CD4-positive, alpha-beta memory T cell (primary cell): Measurements from ENCODE around the gene RNF8. TPM values are rescaled to one million over a fixed set of nuclear protein-coding genes. Genes with fewer than 3 reads are reported as not detected.
A peak's percentile ranks its signal among the peaks of the same experiment; 100 is the strongest.

Source experiments
- CTCF ChIA-PET: fragments of 350-600 bp; sonication (Branson Sonifier 250); formaldehyde crosslinking; loops from one replicate; lab custom pipeline; 2021; ENCODE audit warnings: inconsistent platforms; ENCODE audit not compliant: partially characterized antibody; lab: Charles Lee
- POLR2A ChIA-PET: fragments of 350-600 bp; sonication (Branson Sonifier 250); formaldehyde crosslinking; loops from one replicate; lab custom pipeline; 2021; ENCODE audit not compliant: partially characterized antibody; lab: Charles Lee
- DNase-seq, 5 donors: peaks; one replicate each; pipeline versions ENCODE4 v3.0.0 to v3.0.0-alpha.2; 2020 to 2022; ENCODE audit warnings: mixed read lengths in 1 of 5
- H3K27ac ChIP-seq: one replicate; pipeline ENCODE4 v1.7.0; 2013; ENCODE audit warnings: low read depth, low read length
- H3K27me3 ChIP-seq: 2 replicates; pipeline ENCODE4 v1.7.0; 2013; ENCODE audit warnings: mild to moderate bottlenecking, low read length, moderate library complexity; ENCODE audit not compliant: insufficient read depth
- H3K36me3 ChIP-seq: 2 replicates; pipeline ENCODE4 v1.7.0; 2013; ENCODE audit warnings: mild to moderate bottlenecking, low read length, moderate library complexity; ENCODE audit not compliant: insufficient read depth
- H3K4me1 ChIP-seq: 2 replicates; pipeline ENCODE4 v1.7.0; 2013; ENCODE audit warnings: mild to moderate bottlenecking, low read length, moderate library complexity; ENCODE audit not compliant: insufficient read depth
- H3K4me3 ChIP-seq, 2 donors: one replicate each; pipeline ENCODE4 v1.7.0; 2013; ENCODE audit warnings: low read length in 2 of 2, mild to moderate bottlenecking in 1 of 2
- H3K9me3 ChIP-seq, 2 donors: one replicate each; pipeline ENCODE4 v1.7.0; 2013; ENCODE audit warnings: low read length in 2 of 2, control low read depth in 1 of 2; ENCODE audit not compliant: control insufficient read depth in 1 of 2
- H3K27ac Mint-ChIP-seq, 7 donors: one replicate each; pipeline ENCODE4 v1.8.0; 2020 to 2021; ENCODE audit warnings: mixed read lengths in 7 of 7, mild to moderate bottlenecking in 6 of 7, inconsistent platforms in 3 of 7, moderate library complexity in 3 of 7
- H3K27me3 Mint-ChIP-seq, 2 donors: one replicate each; pipeline ENCODE4 v1.8.0; 2020 to 2021; ENCODE audit warnings: mixed read lengths in 2 of 2
- H3K36me3 Mint-ChIP-seq, 2 donors: one replicate each; pipeline ENCODE4 v1.8.0; 2020 to 2021; ENCODE audit warnings: mixed read lengths in 2 of 2, inconsistent platforms in 1 of 2, mild to moderate bottlenecking in 1 of 2
- H3K4me1 Mint-ChIP-seq, 4 donors: one replicate each; pipeline ENCODE4 v1.8.0; 2020 to 2021; ENCODE audit warnings: mixed read lengths in 4 of 4, mild to moderate bottlenecking in 1 of 4
- H3K4me3 Mint-ChIP-seq, 8 donors: one replicate each; pipeline ENCODE4 v1.8.0; 2020 to 2021; ENCODE audit warnings: mixed read lengths in 8 of 8, mild to moderate bottlenecking in 7 of 8, moderate library complexity in 6 of 8, inconsistent platforms in 3 of 8
- H3K9me3 Mint-ChIP-seq, 8 donors: one replicate each; pipeline ENCODE4 v1.8.0; 2020 to 2021; ENCODE audit warnings: mixed read lengths in 8 of 8, mild to moderate bottlenecking in 5 of 8, inconsistent platforms in 3 of 8, moderate library complexity in 1 of 8
- intact Hi-C: fragments of 100-400 bp; cut with micrococcal nuclease; formaldehyde crosslinking; loops from one replicate; pipeline ENCODE4 v1.15.1; 2023
- polyA plus RNA-seq, 2 donors: library from polyadenylated mRNA; unstranded; fragments of 300-500 nt; fragmentation: Illumina TruSeq; gene quantifications; one replicate each; pipeline ENCODE4 v1.2.3, GENCODE V29; 2021
- total RNA-seq, 2 experiments: library from RNA; stranded (reverse); gene quantifications; one replicate each; pipeline ENCODE4 v1.2.3, GENCODE V29; 2021

RNF8 gene
- total and polyA plus RNA-seq, 4 experiments from 2014 or later: 14.2 to 17.2 (median 15.7) TPM

- Histone ChIP-seq H3K27ac (no peak overlapping the region), H3K4me1 (peaks cover 30% of the 10 kb centered on the region), H3K9me3 (no peaks in the 10 kb centered on the region), H3K27me3 (no peaks in the 10 kb centered on the region), H3K36me3 (peaks cover 22% of the 10 kb centered on the region), H3K4me3 (no peak overlapping the region)
- POLR2A ChIA-PET: no interaction called here
- Mint-ChIP-seq H3K4me3 (peak overlapping the region in 1 of 8 donors; percentile 15), H3K27me3 (no peaks in the 10 kb centered on the region), H3K27ac (peak overlapping the region in 1 of 7 donors; percentile 53), H3K4me1 (peaks cover 27 to 42% (median 32%) of the 10 kb centered on the region in 4 donors), H3K9me3 (no peaks in the 10 kb centered on the region), H3K36me3 (peaks cover 8 to 31% of the 10 kb centered on the region in 2 donors)
- no peak for DNase-seq
- intact Hi-C loops: no loop called here
- CTCF ChIA-PET: no interaction called here
Observed at GRCh38 chr6:37357860-37358259, 4.1 kb downstream of the RNF8 start.

DNA sequence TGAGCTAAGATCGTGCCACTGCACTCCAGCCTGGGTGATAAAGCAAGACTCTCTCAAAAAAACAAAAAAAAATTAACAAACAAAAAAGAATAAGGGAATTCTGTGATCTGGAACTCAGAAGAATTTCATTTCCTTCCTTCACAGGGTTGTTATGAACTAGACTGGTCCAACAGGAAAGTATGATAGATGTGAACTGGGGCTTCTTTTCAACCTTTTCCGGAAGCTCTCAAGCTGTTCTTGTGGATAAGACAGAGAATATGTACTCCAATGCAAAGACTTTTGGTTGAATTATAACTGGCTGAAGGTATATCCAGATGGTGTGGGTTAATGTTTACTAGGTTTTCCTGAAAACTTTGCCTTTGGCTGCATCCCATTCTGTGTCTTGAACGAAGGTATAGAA, 5.3 kb downstream of the RNF8 start:
- Mint-ChIP-seq H3K4me1 (peaks cover 21 to 36% (median 25%) of the 10 kb centered on the region in 4 donors), H3K27ac (peak overlapping the region in 1 of 7 donors; percentile 7), H3K36me3 (peaks cover 17 to 35% of the 10 kb centered on the region in 2 donors), H3K9me3 (no peaks in the 10 kb centered on the region), H3K4me3 (no peak overlapping the region), H3K27me3 (no peaks in the 10 kb centered on the region)
- no peaks in the 10 kb centered on the region for H3K27me3 ChIP-seq
- DNase-seq: no peak
- H3K27ac ChIP-seq: no peak overlapping the region
- H3K9me3 ChIP-seq: no peaks in the 10 kb centered on the region
- ChIA-PET POLR2A (no interaction called here), CTCF (no interaction called here)
- H3K36me3 ChIP-seq: peaks cover 30% of the 10 kb centered on the region
- peaks cover 25% of the 10 kb centered on the region for H3K4me1 ChIP-seq
- intact Hi-C loops: no loop called here
- H3K4me3 ChIP-seq: no peak overlapping the region

DNA sequence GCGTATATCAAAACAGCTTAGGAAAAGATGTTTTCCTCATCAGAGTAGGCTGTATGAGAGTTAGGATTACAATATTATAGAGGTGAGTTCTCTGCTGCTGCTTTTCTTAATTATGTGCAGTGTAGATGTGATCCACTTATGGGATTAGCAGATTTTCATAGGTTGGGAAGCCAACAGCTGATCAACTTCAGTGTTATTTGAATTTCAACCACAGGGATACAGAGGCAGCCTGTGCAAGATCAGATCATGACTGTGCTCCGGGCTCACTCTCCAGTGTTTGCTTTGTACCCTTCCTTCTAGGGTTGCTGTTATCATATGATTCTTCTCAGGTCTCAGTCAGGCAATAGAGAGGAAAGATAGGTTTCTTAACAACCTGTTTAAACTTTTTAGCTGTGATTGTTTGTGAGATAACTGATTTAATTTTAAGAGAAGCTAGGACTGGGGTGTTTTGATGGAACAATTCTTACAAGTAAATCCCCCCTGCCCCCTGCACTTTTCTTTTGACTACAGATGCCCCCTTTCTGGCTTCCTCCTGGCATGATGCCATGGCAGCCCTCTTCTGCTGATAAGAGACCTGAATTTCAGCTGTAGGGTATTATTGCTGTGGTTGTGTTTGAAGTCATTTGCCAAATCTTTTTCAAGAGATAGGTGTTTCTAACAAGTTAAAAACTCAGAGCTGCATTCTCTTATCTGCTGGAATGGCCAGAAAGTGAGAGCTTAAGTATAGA, 8.5 kb downstream of the RNF8 start:
- intact Hi-C loops: no loop called here

GRCh38 chr6:37365791-37366190, 12.0 kb downstream of the RNF8 start:
- no peak overlapping the region for H3K4me3 Mint-ChIP-seq
- no peaks in the 10 kb centered on the region for H3K9me3 ChIP-seq
- POLR2A ChIA-PET: interaction anchor here (1.6 kb wide), 1 partner anchor 12 kb away, joined by 4 read pairs; the partner anchor contains the start of gene RNF8
- no peaks in the 10 kb centered on the region for H3K27me3 ChIP-seq
- intact Hi-C loops: no loop called here
- no peak overlapping the region for H3K4me3 ChIP-seq
- no peak overlapping the region for H3K27ac ChIP-seq
- no peaks in the 10 kb centered on the region for H3K9me3 Mint-ChIP-seq
- no peak for DNase-seq
- H3K27me3 Mint-ChIP-seq: no peaks in the 10 kb centered on the region
- H3K27ac Mint-ChIP-seq: no peak overlapping the region
- peaks cover 0 to 13% (median 5%) of the 10 kb centered on the region in 4 donors for H3K4me1 Mint-ChIP-seq
- no peaks in the 10 kb centered on the region for H3K4me1 ChIP-seq
- CTCF ChIA-PET: interaction anchor here (1.2 to 1.9 kb wide), 5 partner anchors 12 to 200 kb away, joined by 3 to 4 read pairs (median 4); partner anchors contain the start of gene RNF8
- peaks cover 38% of the 10 kb centered on the region for H3K36me3 ChIP-seq
- H3K36me3 Mint-ChIP-seq: peaks cover 39 to 71% of the 10 kb centered on the region in 2 donors

More for the DNA sequence above, 8.5 kb downstream of the RNF8 start:
- no peaks in the 10 kb centered on the region for H3K9me3 ChIP-seq
- Mint-ChIP-seq H3K36me3 (peaks cover 22 to 45% of the 10 kb centered on the region in 2 donors), H3K27ac (no peak overlapping the region), H3K27me3 (no peaks in the 10 kb centered on the region), H3K9me3 (no peaks in the 10 kb centered on the region), H3K4me3 (no peak overlapping the region), H3K4me1 (peaks cover 4 to 15% (median 11%) of the 10 kb centered on the region in 4 donors)
- H3K4me3 ChIP-seq: no peak overlapping the region
- ChIA-PET CTCF (interaction anchor here (1.2 to 1.5 kb wide), 2 partner anchors 11 to 19 kb away, joined by 4 read pairs; no protein-coding TSS in a partner anchor), POLR2A (no interaction called here)
- DNase-seq: no peak
- no peaks in the 10 kb centered on the region for H3K27me3 ChIP-seq
- no peak overlapping the region for H3K27ac ChIP-seq
- peaks cover 30% of the 10 kb centered on the region for H3K36me3 ChIP-seq
- peaks cover 8% of the 10 kb centered on the region for H3K4me1 ChIP-seq

DNA sequence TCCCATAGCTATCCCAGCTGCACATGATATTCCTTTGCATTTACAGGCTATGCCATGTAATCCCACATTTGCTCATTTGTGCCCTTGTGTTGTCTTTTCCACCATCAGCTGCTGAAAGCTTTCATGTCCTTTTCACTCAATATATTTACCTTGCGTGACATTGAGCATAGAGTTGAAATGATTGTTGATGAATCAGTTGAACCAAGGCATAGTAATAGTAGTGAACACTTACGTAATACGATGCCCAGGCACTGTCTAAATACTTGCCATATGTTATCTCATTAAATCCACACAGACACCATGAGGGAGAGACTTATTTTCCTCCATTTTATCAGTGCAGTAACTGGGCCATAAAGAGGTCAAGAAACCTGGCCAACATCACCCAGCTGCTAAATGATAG, 13.1 kb downstream of the RNF8 start:
- no peak overlapping the region for H3K4me3 Mint-ChIP-seq
- ChIA-PET CTCF (interaction anchor here (1.0 to 1.5 kb wide), 4 partner anchors 15 to 325 kb away, joined by 3 to 4 read pairs (median 4); no protein-coding TSS in a partner anchor), POLR2A (interaction anchor here (1.6 kb wide), 1 partner anchor 14 kb away, joined by 4 read pairs; the partner anchor contains the start of gene RNF8)

DNA sequence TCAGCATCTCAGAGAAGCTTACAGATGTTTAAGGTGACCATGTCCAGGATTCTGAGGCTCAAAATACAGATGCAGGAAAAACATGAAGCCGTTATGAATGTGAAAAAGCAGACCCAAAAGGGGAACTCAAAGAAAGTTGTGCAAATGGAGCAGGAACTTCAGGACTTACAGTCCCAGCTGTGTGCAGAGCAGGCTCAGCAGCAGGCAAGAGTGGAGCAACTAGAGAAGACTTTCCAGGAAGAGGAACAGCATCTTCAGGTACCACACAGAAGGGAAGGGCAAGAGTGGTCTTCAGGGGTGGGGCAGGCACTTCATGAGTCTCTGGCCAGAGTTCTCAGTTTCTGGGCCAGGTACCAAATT, 15.2 kb downstream of the RNF8 start:
- Mint-ChIP-seq H3K9me3 (no peaks in the 10 kb centered on the region), H3K4me3 (no peak overlapping the region), H3K27me3 (no peaks in the 10 kb centered on the region), H3K36me3 (peaks cover 26 to 54% of the 10 kb centered on the region in 2 donors), H3K4me1 (peaks cover 0 to 11% (median 5%) of the 10 kb centered on the region in 4 donors), H3K27ac (peak overlapping the region in 3 of 7 donors; percentile 16 to 81 (median 25))
- POLR2A ChIA-PET: no interaction called here
- H3K4me3 ChIP-seq: no peak overlapping the region
- no peaks in the 10 kb centered on the region for H3K27me3 ChIP-seq
- H3K27ac ChIP-seq: no peak overlapping the region
- H3K4me1 ChIP-seq: no peaks in the 10 kb centered on the region
- CTCF ChIA-PET: no interaction called here
- no peak for DNase-seq
- intact Hi-C loops: no loop called here
- H3K36me3 ChIP-seq: peaks cover 24% of the 10 kb centered on the region
- H3K9me3 ChIP-seq: no peaks in the 10 kb centered on the region

More for the DNA sequence above, 13.1 kb downstream of the RNF8 start:
- no peaks in the 10 kb centered on the region for H3K27me3 Mint-ChIP-seq
- intact Hi-C loops: no loop called here
- peaks cover 0 to 13% (median 5%) of the 10 kb centered on the region in 4 donors for H3K4me1 Mint-ChIP-seq
- DNase-seq: no peak
- peaks cover 36% of the 10 kb centered on the region for H3K36me3 ChIP-seq
- H3K27ac ChIP-seq: no peak overlapping the region
- H3K27me3 ChIP-seq: no peaks in the 10 kb centered on the region
- peak overlapping the region in 1 of 7 donors; percentile 60 for H3K27ac Mint-ChIP-seq
- no peaks in the 10 kb centered on the region for H3K9me3 Mint-ChIP-seq
- no peaks in the 10 kb centered on the region for H3K4me1 ChIP-seq
- peaks cover 36 to 69% of the 10 kb centered on the region in 2 donors for H3K36me3 Mint-ChIP-seq
- no peaks in the 10 kb centered on the region for H3K9me3 ChIP-seq
- H3K4me3 ChIP-seq: no peak overlapping the region
